H1 (cell line): ENCODE data around the gene TMEM14C. TPM values are rescaled to one million over a fixed set of nuclear protein-coding genes. Genes with fewer than 3 reads are reported as not detected.
A peak's percentile ranks its signal among the peaks of the same experiment; 100 is the strongest.

Source experiments
- ATF2 ChIP-seq: IDR thresholded peaks from 2 replicates; pipeline ENCODE4 v1.6.1; 2012; ENCODE audit warnings: low read length, inconsistent platforms
- BCL11A ChIP-seq, 2 experiments: IDR thresholded peaks; one replicate each; pipeline ENCODE4 v1.6.1; 2011; ENCODE audit warnings: low read depth in 2 of 2, low read length in 2 of 2, mild to moderate bottlenecking in 2 of 2
- CBX5 ChIP-seq: fragments of 300-800, 300-1000 bp; sonication (generic); IDR thresholded peaks from 2 replicates; pipeline ENCODE4 v1.7.1; 2016; ENCODE audit warnings: antibody characterized with exemption, low read length, low read depth
- CBX8 ChIP-seq: fragments of 300-800, 300-1000 bp; sonication (generic); IDR thresholded peaks from 2 replicates; pipeline ENCODE4 v1.7.1; 2016; ENCODE audit warnings: low read depth, low read length, borderline replicate concordance
- E2F6 ChIP-seq: IDR thresholded peaks from 2 replicates; pipeline ENCODE4 v1.6.1; 2012; ENCODE audit warnings: inconsistent platforms
- EZH2 ChIP-seq: fragments of 200-600 bp; sonication (generic); IDR thresholded peaks from 2 replicates; pipeline ENCODE4 v1.7.1; 2012; ENCODE audit warnings: low read depth, mild to moderate bottlenecking, moderate library complexity, low read length, inconsistent platforms; ENCODE audit not compliant: severe bottlenecking
- GTF2F1 ChIP-seq: IDR thresholded peaks from 2 replicates; pipeline ENCODE4 v1.6.1; 2012; ENCODE audit warnings: low read depth, low read length, improper control_type of control experiment, borderline replicate concordance
- HDAC6 ChIP-seq: IDR thresholded peaks from one replicate; pipeline ENCODE4 v1.7.1; 2012; ENCODE audit warnings: low read depth, mild to moderate bottlenecking, inconsistent platforms, low read length, moderate library complexity
- JUND ChIP-seq: IDR thresholded peaks from 2 replicates; pipeline ENCODE4 v1.6.1; 2011; ENCODE audit warnings: mild to moderate bottlenecking, improper control_type of control experiment, low read length
- NANOG ChIP-seq: IDR thresholded peaks from 2 replicates; pipeline ENCODE4 v1.6.1; 2011; ENCODE audit warnings: low read length, low read depth, mild to moderate bottlenecking, inconsistent platforms; ENCODE audit not compliant: insufficient read depth, poor library complexity, severe bottlenecking
- NRF1 ChIP-seq: IDR thresholded peaks from 2 replicates; pipeline ENCODE4 v1.6.1; 2011; ENCODE audit warnings: mild to moderate bottlenecking, low read depth, low read length, improper control_type of control experiment
- POLR2AphosphoS5 ChIP-seq: IDR thresholded peaks from 2 replicates; pipeline ENCODE4 v1.6.1; 2011; ENCODE audit warnings: low read depth, low read length
- POU5F1 ChIP-seq: IDR thresholded peaks from 2 replicates; pipeline ENCODE4 v1.6.1; 2011; ENCODE audit warnings: low read depth, mild to moderate bottlenecking, low read length, moderate library complexity
- RFX5 ChIP-seq: IDR thresholded peaks from 2 replicates; pipeline ENCODE4 v1.6.1; 2011; ENCODE audit warnings: low read depth, low read length, improper control_type of control experiment, borderline replicate concordance
- SAP30 ChIP-seq: fragments of 300-600 bp; sonication (generic); IDR thresholded peaks from 2 replicates; pipeline ENCODE4 v1.7.1; 2012; ENCODE audit warnings: low read length, moderate library complexity, mild to moderate bottlenecking, inconsistent platforms; ENCODE audit not compliant: insufficient read depth, insufficient replicate concordance
- SIN3A ChIP-seq, 2 experiments: IDR thresholded peaks in 1 of 2; conservative IDR thresholded peaks in 1 of 2; 2 replicates each; pipeline ENCODE4 v1.6.1; 2011 to 2012; ENCODE audit warnings: low read length in 2 of 2, improper control_type of control experiment in 1 of 2, low read depth in 1 of 2, mild to moderate bottlenecking in 1 of 2
- SIRT6 ChIP-seq: IDR thresholded peaks from one replicate; pipeline ENCODE4 v1.7.1; 2012; ENCODE audit warnings: low read length, inconsistent platforms
- SP4 ChIP-seq: IDR thresholded peaks from 2 replicates; pipeline ENCODE4 v1.6.1; 2012; ENCODE audit warnings: low read length, inconsistent platforms
- SRF ChIP-seq: IDR thresholded peaks from 2 replicates; pipeline ENCODE4 v1.6.1; 2011; ENCODE audit warnings: mild to moderate bottlenecking, low read depth, low read length, moderate library complexity
- TCF12 ChIP-seq: IDR thresholded peaks from 2 replicates; pipeline ENCODE4 v1.6.1; 2011; ENCODE audit warnings: low read depth, mild to moderate bottlenecking, low read length
- TEAD4 ChIP-seq: IDR thresholded peaks from 2 replicates; pipeline ENCODE4 v1.6.1; 2012; ENCODE audit warnings: low read depth, low read length, inconsistent platforms, mixed read lengths
- YY1 ChIP-seq: IDR thresholded peaks from 2 replicates; pipeline ENCODE4 v1.6.1; 2011; ENCODE audit warnings: low read depth, mild to moderate bottlenecking, low read length
- polyA plus RNA-seq, 7 experiments: library from polyadenylated mRNA; depleted of rRNA in 3 of 7; stranded (reverse) in 5 of 7; unstranded in 2 of 7; fragments of >200 nt in 5 of 7; fragments of 200-250 nt in 2 of 7; gene quantifications; 1 replicate in 5 of 7; 2 replicates in 1 of 7; 4 replicates in 1 of 7; pipeline versions ENCODE4 v1.2.1 to v1.2.3, GENCODE V29; 2011 to 2013; ENCODE audit warnings: missing spikeins in 2 of 7, mixed read lengths in 2 of 7
- total RNA-seq: library from RNA; stranded (reverse); fragmentation: NEBNext Ultra II Directional; extraction: Animal tissue kit (Norgen Biotek cat#: 25700); gene quantifications from 2 replicates; pipeline ENCODE4 v1.2.1, GENCODE V29; 2021

Gene TMEM14C
- total and polyA plus RNA-seq, 2 of the 8 experiments (the other 6 are each of a cell fraction or from before 2014, with no cell fraction given): 116 to 157 TPM

- TF ChIP-seq HDAC6 (no peak), JUND (peak; percentile 93), CBX5 (no peak), SP4 (no peak), CBX8 (no peak), GTF2F1 (no peak), TCF12 (no peak), NRF1 (peak; percentile 38; the same call in 1 of the 2 replicates), POU5F1 (no peak), EZH2 (no peak), RFX5 (no peak), BCL11A (IDR thresholded peaks at IDR 0.05; ENCODE audit: low read depth in 2 of 2, low read length in 2 of 2) (no peak), SRF (no peak), ATF2 (0 out of 2 replicates have a peak, but pooled peaks have one; percentile 22), POLR2AphosphoS5 (peak; percentile 84), TEAD4 (no peak), E2F6 (no peak; the same call in 1 of the 2 replicates), NANOG (no peak), SIN3A (conservative IDR thresholded peaks at IDR 0.05 in 1 of 2, IDR thresholded peaks at IDR 0.05 in 1 of 2; ENCODE audit: low read depth in 1 of 2, low read length in 2 of 2) (peak; percentile 43 to 63; a peak in 1 of 4 replicates), YY1 (0 out of 2 replicates have a peak, but pooled peaks have one; percentile 63), SAP30 (peak; percentile 13), SIRT6 (no peak)
Observed at GRCh38 chr6:10722820-10723566, at the start of gene TMEM14C (continued).
